Nephron progenitor cell (in vitro differentiated cells): ENCODE results near the gene QRFP.

Experiments
- DNase-seq: peaks from one replicate; pipeline ENCODE4 v3.0.0; 2021
- H3K27ac Mint-ChIP-seq: 2 replicates; pipeline ENCODE4 v1.8.0; 2021; ENCODE audit warnings: mild to moderate bottlenecking, moderate library complexity, mixed read lengths
- H3K27me3 Mint-ChIP-seq: 2 replicates; pipeline ENCODE4 v1.8.0; 2021; ENCODE audit warnings: mild to moderate bottlenecking, low read depth, mixed read lengths; ENCODE audit not compliant: poor library complexity
- H3K36me3 Mint-ChIP-seq: 2 replicates; pipeline ENCODE4 v1.8.0; 2021; ENCODE audit warnings: low read depth, mixed read lengths
- H3K4me1 Mint-ChIP-seq: 2 replicates; pipeline ENCODE4 v1.8.0; 2021; ENCODE audit warnings: mixed read lengths
- H3K4me3 Mint-ChIP-seq: 2 replicates; pipeline ENCODE4 v1.8.0; 2021; ENCODE audit warnings: mild to moderate bottlenecking, moderate library complexity, mixed read lengths
- H3K9me3 Mint-ChIP-seq: 2 replicates; pipeline ENCODE4 v1.8.0; 2021; ENCODE audit warnings: mild to moderate bottlenecking, moderate library complexity, mixed read lengths
- TF ChIP-seq, protein P1 (sequence below): fragments of 200-600 bp; sonication (generic); IDR thresholded peaks from 2 replicates; pipeline ENCODE4 v1.5.0; 2021; ENCODE audit warnings: antibody characterized with exemption

Gene QRFP

DNA sequence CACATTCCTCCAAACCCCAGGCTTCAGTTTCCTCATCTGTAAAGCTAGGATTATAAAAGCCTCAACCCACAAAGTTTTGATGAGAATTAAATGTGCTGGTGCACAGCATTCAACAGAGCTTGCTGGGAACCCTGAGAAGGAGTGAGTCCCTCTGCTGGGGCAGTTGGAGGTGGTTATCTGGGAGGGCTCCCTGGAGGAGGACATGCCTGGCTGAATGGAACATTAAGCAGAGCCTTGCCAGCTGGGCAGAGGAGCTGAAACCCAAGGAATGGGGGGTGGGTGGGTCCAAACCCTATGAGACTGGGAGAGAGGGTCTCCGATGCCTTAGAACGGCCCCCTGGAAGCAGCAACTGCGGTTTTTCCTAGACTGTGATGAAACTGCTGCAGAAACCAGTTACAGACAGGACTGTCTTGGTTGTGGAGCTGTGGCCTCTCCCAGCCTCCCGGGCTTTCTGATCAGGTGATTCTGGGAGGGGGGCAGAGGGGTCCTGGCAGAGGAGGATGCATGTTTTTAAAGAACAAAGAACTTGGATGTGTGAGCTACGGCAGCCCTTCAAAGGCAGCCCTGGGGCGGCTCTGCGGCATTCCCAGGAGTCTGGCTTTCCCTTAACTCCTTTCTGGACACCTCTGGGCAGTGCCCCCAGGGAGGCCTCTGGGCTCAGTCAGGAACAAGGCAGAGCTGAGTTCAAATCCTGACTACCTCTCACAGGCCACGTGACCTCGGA, 21.7 kb upstream of the QRFP start:
- Mint-ChIP-seq H3K4me3 (no peak overlapping the region), H3K27ac (no peak overlapping the region), H3K27me3 (peaks cover 4% of the 10 kb centered on the region), H3K9me3 (no peaks in the 10 kb centered on the region), H3K36me3 (no peaks in the 10 kb centered on the region), H3K4me1 (peaks cover 45% of the 10 kb centered on the region)
- TF ChIP-seq, protein P1, sequence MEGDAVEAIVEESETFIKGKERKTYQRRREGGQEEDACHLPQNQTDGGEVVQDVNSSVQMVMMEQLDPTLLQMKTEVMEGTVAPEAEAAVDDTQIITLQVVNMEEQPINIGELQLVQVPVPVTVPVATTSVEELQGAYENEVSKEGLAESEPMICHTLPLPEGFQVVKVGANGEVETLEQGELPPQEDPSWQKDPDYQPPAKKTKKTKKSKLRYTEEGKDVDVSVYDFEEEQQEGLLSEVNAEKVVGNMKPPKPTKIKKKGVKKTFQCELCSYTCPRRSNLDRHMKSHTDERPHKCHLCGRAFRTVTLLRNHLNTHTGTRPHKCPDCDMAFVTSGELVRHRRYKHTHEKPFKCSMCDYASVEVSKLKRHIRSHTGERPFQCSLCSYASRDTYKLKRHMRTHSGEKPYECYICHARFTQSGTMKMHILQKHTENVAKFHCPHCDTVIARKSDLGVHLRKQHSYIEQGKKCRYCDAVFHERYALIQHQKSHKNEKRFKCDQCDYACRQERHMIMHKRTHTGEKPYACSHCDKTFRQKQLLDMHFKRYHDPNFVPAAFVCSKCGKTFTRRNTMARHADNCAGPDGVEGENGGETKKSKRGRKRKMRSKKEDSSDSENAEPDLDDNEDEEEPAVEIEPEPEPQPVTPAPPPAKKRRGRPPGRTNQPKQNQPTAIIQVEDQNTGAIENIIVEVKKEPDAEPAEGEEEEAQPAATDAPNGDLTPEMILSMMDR = no peak
- DNase-seq = no peak

DNA sequence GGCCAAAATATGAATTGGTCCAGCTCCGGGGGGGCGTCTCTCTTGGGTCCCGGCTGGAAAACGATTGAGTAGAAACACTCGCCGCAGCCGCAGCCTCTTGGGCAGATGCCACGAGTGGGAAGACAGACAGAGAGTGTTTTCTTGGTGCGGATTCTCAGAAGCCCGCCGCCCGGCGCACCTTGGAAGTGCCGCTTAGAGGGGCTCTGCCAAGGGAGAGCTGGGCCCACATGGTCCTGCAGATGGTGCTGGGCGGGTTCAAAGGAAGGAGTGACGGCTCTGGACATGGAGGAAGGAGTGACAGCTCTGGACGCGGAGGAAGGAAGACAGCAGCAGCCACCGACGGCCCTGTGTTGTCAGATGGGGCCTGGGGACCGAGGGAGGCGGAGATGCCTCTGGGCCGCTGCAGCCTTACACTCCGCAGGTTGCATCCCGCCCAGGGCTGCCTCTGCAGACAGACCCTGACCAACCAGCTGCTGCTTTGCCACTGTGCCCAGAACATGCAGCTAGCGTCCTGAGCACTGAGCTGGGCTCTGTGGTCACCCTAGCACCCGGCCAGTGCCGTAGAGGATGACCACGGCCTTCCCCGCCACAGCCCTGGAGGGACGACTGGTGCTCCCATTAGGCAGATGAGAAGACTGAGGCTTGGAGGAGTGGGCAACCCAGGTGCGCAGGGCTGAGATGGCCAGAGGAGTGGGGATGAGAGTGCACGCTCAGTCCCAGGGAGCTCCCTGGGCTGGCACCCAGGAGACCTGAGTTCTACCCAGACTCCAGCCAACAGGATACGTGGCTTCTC, 20.8 kb upstream of the QRFP start:
- no peaks in the 10 kb centered on the region for H3K36me3 Mint-ChIP-seq

DNA sequence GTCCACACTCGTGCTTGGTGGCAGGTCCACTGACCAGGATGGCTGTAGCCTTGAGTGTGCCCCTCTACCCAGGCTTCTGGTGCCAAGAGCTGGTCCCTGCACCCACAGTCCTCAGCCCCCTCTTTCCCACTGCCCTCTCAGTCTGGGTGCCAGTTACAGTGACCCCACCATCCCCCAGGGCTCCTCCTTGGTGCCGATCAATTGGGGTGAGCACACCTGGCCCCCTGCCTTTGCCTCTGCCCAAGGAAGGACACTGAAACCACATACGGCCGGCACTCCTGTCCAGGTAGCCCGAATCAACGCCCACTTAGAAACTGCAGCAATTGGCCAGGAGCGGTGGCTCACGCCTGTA, 18.5 kb upstream of the QRFP start:
- H3K27ac Mint-ChIP-seq = no peak overlapping the region
- DNase-seq = no peak
- TF ChIP-seq, protein P1 = no peak
- peaks cover 25% of the 10 kb centered on the region for H3K4me1 Mint-ChIP-seq
- no peaks in the 10 kb centered on the region for H3K36me3 Mint-ChIP-seq
- no peaks in the 10 kb centered on the region for H3K9me3 Mint-ChIP-seq
- no peaks in the 10 kb centered on the region for H3K27me3 Mint-ChIP-seq
- H3K4me3 Mint-ChIP-seq = no peak overlapping the region

More for the DNA sequence above, 20.8 kb upstream of the QRFP start:
- Mint-ChIP-seq H3K27ac (peak overlapping the region; percentile 51), H3K9me3 (no peaks in the 10 kb centered on the region), H3K27me3 (peaks cover 4% of the 10 kb centered on the region), H3K4me3 (no peak overlapping the region), H3K4me1 (peaks cover 40% of the 10 kb centered on the region)
- DNase-seq = no peak
- TF ChIP-seq, protein P1 = no peak

DNA sequence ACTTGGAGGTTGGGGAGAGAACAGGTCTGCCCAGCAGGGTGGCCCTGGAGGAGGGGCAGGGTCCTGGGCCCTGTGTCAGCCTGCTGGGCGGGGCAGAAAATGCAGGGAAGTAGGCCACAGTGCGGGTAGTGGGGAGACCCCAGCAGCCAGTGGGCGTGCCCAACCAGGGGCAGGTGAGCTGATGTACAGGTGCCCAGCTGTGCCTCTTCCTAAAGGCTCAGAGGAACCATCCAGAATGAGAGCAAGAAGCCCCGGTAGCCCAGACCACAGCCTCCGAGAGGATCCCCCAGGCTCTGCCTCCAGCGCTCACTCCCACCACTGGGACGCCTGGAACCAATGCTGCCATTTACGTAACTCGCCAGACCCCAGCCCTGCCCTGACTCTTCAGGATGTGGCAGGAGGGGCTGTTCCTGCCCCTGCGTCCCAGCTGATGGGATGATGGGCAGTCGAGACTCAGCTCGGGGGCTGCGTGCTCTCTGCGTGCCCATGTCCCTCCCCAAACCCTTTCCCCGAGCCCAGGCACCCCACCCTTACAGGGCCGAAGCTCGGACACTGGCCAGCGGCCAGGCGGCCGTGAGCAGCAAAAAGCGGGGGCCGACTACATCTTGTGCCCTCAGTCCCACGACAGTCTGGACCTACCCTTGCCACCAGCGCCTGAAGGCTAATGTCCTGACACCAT, 17.9 kb upstream of the QRFP start:
- no peaks in the 10 kb centered on the region for H3K36me3 Mint-ChIP-seq

DNA sequence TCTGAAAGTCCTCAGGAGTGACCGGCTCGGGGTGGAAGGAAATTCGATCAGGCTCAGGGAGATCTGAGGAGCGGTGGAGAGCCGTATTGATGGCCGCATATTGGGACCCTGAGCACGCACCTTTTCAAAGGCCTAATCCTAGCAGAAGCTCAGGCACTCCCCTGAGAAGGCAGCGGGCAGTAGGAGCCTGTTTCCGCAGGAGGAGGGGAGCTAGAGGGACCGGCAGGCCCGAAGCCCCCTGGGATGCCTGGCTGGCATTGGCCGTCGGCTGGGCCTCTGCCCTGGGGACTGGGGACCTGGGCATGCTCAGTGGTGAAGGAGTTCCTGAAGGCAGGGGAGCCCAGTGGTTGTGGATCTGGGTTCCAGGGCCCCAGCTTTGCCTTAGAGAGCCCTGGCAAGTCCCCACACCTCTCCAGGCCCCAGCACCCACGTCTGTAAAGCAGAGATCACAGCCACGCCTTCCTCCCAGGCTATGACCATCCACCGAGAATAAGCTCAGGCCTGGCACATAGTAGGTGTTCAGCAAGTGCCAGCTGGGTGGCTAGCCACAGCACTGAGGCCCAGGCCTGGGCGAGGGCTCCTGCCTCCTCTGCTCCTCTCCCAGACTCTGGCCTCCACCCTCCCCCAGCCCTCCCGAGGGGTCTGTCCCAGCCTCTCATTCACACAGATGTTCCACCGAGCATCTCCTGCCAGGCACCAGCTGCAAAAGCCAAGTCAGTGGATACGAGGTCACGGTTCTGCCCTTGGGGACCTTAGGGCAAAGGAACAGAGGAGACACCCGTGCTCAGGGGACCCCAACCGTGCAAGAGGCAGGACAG, 17.2 kb upstream of the QRFP start:
- H3K27me3 Mint-ChIP-seq = no peaks in the 10 kb centered on the region
- no peak for DNase-seq
- no peak overlapping the region for H3K4me3 Mint-ChIP-seq
- H3K27ac Mint-ChIP-seq = no peak overlapping the region
- no peaks in the 10 kb centered on the region for H3K9me3 Mint-ChIP-seq
- H3K4me1 Mint-ChIP-seq = peaks cover 21% of the 10 kb centered on the region
- TF ChIP-seq, protein P1 = no peak
- H3K36me3 Mint-ChIP-seq = no peaks in the 10 kb centered on the region

More for the DNA sequence above, 17.9 kb upstream of the QRFP start:
- H3K4me3 Mint-ChIP-seq = no peak overlapping the region
- H3K27ac Mint-ChIP-seq = no peak overlapping the region
- H3K27me3 Mint-ChIP-seq = no peaks in the 10 kb centered on the region
- DNase-seq = no peak
- TF ChIP-seq, protein P1 = no peak
- peaks cover 24% of the 10 kb centered on the region for H3K4me1 Mint-ChIP-seq
- H3K9me3 Mint-ChIP-seq = no peaks in the 10 kb centered on the region
